M059J (cell line): ENCODE data around the gene KRTAP10-11. TPM values are rescaled to one million over a fixed set of nuclear protein-coding genes. Genes with fewer than 3 reads are reported as not detected.
"Not testable (repeated sequence)": the region's sequence is repeated elsewhere in the genome, so short reads cannot be mapped to it uniquely, and the experiment has no call there.

Experiments
- DNase-seq: peaks from one replicate; pipeline ENCODE4 v3.0.0-alpha.2; 2012; ENCODE audit warnings: low read depth
- total RNA-seq: library from RNA; depleted of rRNA; stranded (reverse); fragments of >200 nt; shearing (Covaris generic); gene quantifications from 2 replicates; pipeline ENCODE4 v1.2.3, GENCODE V29; 2014

Gene KRTAP10-11
- total RNA-seq, 1 experiment from 2014 or later = not detected

DNA sequence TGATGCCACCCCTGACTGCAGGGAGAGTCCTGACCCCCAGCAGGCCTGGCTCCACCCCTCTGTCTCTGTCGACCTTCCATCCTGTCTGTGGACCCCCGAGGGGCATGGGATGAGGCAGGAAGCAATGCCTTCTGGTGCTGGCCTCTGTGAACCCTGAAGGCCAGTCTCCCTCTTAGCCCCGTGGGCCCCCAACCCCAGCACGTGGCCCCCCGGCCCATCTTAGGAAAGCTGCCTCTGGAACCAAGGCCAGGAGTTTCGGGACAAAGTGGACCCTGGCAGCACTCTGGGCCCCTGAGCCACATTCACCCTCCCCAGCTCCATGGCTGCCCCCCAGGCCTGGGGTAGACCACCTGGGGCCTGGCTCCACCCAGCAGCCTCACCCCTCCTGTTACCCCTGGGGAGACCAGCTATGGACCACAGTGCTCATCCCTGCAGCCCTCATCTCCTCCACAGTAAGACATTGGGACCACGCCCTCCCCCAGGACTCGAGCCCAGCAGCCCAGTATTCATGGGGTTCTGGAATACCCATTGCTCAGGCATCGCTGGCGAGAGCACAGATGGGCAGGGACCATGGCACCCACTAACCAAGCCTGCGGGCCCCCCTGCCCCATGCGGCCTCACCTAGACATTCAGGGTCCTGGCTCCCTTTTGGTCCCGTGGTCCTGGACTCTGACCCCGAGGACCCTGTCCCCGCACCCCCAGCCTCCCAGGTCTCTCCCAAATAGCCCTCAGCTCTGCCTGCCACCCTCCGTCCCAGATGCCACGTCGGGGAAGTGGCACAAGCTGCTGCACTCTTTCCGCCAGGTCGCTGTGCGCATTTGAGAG, 7.5 kb upstream of the KRTAP10-11 start:
- DNase-seq = not testable (repeated sequence)

GRCh38 chr21:44639331-44639655, 6.9 kb upstream of the KRTAP10-11 start:
- DNase-seq = no peak

DNA sequence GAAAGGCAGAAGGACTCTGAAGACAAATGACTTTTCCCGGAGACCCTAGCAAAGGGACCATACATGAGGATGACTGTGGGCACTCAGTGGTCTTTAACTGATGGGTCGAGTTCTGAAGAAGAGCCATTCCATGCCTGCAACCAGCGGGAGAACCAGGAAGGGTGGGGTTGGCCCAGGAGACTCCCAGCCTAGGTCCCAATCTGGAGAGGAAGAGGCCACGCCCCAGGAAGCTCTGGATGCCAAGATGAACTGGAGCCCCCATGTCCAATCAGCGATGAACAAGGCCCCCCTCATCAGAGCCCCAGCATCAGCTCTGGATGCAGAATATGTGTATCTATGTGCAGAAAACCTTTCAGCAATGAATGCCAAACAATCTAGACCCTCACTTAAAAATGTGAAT, 5.5 kb upstream of the KRTAP10-11 start:
- no peak for DNase-seq

- no peak for DNase-seq
Measured at GRCh38 chr21:44643741-44644310, 2.4 kb upstream of the KRTAP10-11 start.

DNA sequence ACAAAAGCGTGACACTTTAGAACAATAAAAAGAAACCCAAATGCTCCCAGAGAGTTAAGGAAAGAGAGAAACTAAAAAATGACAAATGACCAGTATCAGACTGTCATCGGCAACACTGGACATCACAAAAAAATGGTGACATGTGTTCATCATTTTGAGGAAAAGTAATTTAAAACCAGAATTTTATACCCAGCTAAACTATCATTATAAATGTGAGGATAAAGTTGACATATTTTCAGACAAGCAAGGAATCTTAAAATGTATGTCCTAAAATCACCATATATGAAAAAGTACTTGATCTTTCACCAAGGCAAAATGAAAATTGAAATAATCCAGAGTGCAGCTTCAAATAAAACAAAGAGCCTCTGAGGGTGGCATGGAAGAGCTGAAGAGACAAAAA, 1.3 kb upstream of the KRTAP10-11 start:
- no peak for DNase-seq

DNA sequence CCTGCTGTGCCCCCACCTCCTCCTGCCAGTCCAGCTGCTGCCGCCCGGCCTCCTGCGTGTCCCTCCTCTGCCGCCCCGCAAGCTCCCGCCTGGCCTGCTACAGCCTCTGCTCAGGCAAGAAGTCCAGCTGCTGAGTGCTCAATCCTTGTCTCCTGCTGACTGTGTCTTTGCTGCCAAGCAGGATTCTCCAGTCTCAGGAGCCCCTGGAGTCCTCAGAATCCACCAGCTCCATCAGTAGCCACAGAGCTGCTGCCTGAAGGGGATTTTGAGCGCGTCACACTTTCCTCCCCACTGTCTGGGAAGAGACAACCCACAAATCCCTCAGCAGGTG, 973 bp downstream of the KRTAP10-11 start:
- no peak for DNase-seq

DNA sequence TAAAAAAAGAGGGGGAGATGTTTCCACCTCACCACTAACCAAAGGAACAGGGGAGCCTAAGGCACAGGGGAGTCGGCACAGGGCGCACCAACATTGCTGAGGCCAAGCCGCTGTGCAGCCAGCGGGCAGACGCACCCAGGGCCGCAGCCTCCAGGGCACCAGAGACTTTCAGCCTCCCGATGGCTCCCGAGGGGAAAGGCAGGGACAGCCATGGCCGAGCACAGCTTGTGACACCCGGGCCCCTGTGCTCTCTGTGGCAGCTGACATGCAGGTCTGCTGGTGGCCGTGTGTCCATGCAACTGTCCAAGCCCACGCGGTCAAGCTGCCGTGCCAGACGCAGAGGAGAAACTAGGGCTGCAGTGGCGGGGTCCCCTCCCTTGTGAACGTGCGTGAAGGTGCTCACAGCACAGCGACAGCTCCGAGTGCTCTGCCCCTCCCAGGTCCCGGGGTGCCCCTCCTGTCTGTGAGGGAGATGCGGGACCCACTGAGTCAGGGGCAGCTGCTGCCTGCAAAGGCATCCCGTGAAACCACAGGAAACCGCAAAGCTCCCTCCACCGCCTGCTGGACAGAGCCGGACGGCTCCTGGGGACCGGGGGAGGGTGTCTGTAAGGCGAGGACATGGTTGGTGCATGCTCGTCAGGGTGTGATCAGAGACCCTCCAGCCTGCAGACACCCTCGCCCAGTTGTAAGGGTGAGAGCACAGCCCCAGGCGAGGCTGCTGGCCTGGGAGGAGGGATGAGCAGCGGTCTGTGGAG, 2.5 kb downstream of the KRTAP10-11 start:
- no peak for DNase-seq

DNA sequence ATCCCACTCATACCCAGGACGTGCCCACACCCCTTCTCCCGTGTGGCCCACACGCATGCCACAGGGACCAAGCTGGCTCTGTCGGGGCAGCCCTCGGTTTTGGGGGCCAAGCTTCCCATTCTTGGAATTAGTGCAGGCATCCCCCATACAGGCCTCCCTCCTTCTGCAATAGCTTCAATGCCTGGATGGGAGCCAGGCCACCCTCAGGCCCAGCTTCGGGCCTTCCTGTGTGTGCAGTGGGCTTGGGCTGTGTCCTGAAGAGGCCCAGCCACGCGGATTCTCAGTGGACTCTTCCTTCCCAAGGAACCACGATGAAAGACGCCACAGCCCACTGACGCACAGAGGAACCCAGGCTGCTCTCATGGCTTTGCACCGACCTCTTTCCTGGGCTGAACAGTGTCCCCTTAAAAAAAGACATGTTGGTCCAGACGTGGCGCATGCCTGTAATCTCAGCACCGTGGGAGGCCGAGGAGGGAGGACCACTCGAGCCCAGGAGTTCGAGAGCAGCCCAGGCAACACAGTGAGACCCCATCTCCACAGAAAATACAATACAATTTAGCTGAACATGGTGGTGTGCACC, 3.4 kb downstream of the KRTAP10-11 start:
- DNase-seq = no peak

DNA sequence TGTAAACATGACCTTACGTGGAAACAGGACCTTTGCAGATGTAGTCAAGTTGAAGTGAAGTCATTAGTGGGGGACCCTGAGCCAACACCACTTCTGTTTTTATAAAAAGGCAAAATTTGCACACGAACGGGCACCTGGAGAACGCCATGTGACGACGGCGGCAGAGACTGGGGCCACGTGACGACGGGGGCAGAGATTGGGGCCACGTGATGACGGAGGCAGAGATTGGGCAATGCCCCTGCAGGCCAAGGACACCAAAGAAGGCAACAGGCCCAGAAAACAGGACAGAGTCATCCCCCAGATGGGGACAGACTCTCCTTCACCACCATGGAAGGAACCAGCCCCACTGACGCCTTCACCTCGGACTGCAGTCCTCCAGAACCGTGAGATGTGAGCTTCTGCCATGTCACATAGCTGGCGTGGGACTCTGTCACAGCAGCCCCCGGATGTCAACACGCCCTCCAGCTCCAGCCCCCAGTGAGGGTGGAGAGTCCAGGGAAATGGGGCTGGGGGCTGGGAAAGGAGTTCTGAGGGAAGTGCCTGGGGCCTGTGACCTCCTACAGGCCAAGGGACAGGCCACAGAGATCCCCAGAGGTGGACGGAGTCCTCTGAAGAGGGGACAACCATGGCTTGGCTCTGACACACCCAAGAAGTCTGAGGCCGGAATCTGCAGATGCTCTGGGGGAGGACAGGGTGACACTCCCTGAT, 4.2 kb downstream of the KRTAP10-11 start:
- DNase-seq = no peak

DNA sequence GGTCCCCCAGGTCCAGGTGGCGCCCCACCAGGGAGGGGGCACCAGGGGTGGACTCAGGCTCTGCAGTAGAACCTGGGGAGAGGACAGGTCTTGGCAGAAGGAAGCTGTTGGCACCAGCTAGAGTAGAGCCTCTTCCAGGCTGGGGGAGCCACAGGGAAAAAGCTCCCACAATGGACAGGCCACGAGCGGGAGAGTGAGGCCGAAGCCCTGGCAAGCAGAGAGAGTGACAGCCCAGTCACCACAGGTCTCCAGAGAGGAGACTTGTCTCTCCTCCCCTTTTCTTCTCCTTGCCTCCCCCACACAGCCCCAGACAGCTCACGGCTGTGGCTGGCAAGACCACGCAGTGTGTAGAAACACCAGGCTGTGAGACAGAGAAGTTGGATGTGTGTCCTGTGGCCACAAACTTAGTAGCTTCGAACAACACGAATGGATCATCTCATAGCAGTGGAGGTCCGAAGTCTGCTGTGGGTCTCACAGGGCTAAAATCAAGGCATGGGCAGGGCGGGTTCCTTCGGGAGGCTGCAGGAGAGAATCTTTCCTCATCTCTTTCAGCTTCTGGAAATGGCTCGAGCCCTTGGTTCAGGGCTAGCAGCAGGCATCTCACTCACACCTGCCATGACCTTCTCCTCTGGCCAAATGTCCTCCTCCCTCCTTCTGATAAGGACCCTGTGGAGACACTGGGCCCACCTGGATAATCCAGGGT, 4.9 kb downstream of the KRTAP10-11 start:
- no peak for DNase-seq

DNA sequence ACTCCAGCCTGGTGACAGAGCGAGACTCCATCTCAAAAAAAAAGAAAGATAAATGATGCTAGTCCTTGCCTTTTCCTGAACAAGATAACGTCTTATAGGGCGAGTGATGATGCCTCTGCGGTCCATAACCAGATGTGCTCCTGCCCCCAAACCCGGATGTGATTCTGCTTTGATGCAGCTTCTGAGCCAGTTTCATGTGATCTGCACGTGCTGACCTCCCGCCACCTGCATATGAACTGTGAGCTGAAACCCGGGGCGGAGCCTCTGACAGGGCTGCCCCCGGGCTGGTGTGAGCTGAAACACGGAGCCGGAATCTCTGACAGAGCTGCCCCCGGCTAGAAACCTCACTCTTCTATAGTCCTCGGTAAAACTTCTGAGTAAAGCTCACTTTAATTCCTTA, 6.9 kb downstream of the KRTAP10-11 start:
- DNase-seq = no peak

- DNase-seq = no peak
Measured at GRCh38 chr21:44653656-44654575, 7.7 kb downstream of the KRTAP10-11 start.

GRCh38 chr21:44654576-44655175, 8.5 kb downstream of the KRTAP10-11 start, which contains the start of gene KRTAP12-4:
Gene KRTAP12-4, minus strand, starts transcription at chr21:44654659. Its CDS starts 45 bp downstream, at chr21:44654614.
- no peak for DNase-seq

DNA sequence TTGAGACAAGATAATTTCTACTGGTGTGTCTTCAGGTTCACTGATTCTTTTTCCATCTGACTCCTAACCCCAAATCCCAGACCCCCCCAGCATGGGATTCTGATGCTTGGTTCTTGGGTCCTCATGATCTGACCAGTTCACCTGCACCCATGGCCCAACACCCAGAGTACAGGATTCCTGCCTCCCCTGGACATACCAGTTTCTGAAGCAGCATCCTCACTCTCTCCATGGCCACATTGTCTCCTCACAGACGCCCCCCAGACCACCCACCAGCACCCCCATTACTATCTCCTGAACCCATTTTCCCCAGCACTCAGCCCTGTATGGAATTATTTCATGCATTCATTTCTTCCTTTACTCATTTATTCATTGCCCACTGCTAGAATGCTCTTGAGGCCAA, 10.7 kb downstream of the KRTAP10-11 start:
- no peak for DNase-seq

DNA sequence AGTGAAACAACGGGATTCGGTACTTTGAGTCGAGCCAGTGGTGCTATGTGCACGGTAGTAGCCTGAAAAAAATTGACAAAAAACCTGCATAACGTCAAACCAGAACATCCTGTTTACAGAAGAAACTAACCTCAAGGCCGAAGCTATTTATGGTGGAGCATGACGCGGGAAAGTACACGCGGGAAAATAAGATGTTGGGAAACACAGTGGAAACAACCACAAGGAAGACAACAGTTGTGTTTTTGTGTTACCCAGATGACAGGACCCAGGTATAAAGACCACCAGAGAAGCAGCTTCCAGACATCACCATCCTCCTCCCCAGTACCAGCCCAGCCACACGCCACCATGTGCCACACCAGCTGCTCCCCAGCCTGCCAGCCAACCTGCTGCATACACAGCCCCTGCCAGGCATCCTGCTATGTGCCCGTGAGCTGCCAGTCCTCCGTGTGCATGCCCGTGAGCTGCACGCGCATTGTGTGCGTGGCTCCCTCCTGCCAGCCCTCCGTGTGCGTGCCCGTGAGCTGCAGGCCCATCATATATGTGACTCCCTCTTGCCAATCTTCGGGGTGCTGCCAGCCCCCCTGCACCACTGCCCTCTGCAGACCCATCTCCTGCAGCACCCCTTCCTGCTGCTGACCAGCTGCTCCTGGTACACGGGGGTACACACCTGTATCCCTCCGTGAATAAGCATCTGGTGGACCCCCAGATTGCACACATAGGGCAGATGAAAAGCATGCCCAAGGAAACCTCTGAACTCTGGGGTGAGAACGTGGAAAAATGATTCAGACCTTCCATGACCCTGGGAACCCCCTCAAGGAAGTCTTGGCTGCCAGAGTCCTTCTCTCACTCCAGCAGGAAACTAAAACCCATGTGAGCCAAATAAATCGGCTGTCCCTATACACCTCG, 11.7 kb downstream of the KRTAP10-11 start, which contains the start of gene KRTAP12-3:
Gene KRTAP12-3 (plus strand): TSS at position 298 of the 906 bp plus-strand sequence. CDS start 48 bp downstream, at position 346.
- peak; percentile 12 for DNase-seq

- no peak for DNase-seq
Measured at GRCh38 chr21:44658541-44658910, 12.3 kb downstream of the KRTAP10-11 start.

DNA sequence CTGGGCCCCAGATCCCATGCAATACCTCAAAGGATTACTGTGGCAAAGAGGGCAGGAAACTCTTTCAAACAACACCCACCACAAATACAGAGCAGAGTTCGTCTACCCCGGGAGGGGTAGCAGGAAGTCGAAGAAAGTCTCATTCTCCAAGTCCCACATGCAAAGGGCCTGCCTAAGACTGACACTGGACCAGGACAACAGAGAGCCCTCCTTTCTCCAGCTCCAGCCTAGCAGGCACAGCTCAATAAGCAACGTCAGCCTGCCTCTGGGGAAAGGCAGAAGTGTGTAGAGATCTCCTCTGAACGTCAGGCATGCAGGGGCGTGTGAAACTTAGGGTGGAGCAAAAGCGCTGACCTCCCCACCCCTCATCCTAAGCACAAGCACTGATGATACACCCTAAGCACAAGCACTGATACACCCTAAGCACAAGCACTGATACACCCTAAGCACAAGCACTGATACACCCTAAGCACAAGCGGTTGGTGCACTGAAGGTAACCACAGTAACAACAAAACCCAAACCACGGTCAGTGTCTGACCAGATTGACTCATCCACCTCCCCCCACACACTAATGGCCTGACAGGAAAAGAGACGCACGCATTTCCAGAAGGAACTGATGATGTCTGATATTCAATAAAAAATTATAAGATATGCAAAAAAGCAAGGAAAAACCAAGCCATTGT, 12.8 kb downstream of the KRTAP10-11 start:
- peak; percentile 22 for DNase-seq

DNA sequence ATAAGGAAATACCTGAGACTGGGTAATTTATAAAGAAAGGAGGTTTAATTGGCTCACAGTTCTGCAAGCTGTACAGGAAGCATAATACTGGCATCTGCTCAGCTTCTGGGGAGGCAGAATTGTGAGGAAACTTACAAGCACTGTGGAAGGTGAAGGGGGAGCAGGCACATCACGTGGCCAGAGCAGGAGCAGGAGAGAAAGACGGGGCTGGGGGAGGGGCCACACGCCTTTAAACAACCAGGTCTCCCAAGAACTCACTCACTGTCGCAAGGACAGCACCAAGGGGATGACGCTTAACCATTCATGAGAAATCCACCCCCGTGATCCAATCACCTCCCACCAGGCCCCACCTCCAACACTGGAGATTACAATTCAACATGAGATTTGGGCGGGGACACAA, 15.4 kb downstream of the KRTAP10-11 start:
- not testable (repeated sequence) for DNase-seq
